22Rv1 (cell line): ENCODE results near the gene THEMIS.

Experiments
- CTCF ChIP-seq: fragments of 450-650 bp; IDR thresholded peaks from 2 replicates; pipeline ENCODE4 v1.5.1; 2017; ENCODE audit warnings: mild to moderate bottlenecking
- ZFX ChIP-seq: fragments of 450-650 bp; IDR thresholded peaks from 2 replicates; pipeline ENCODE4 v1.6.1; 2017; ENCODE audit warnings: antibody characterized with exemption, borderline replicate concordance

DNA sequence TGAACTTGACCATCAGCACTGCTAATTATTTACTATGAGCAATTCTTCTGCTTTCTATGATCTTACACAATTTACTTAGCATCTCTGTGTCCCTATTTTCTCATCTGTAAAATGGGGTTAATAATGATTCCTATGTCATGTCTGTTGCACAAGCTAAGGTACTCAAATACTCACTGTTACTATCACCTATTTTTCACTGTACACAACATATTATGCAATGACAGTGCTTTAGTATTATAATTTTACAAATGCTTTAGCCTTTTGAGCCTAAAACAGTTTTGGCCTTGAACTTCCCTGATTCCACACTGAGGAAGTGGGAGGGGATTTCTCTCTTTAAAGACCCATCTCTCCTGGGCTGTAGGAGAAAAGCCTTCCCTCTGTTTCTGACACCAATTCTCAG is 36.9 kb upstream of the THEMIS start:
- TF ChIP-seq CTCF, result no peak
- TF ChIP-seq ZFX, result no peak
